CMK (cell line): ENCODE data around the gene CTNNBL1.
"Not testable (repeated sequence)": the region's sequence is repeated elsewhere in the genome, so short reads cannot be mapped to it uniquely, and the experiment has no call there.

Source experiments
- DNase-seq: peaks from one replicate; pipeline ENCODE4 v3.0.0-alpha.2; 2010; ENCODE audit warnings: low read depth

CTNNBL1 gene

GRCh38 chr20:37850724-37851355 lies 157.0 kb downstream of the CTNNBL1 start:
- no peak for DNase-seq

GRCh38 chr20:37852666-37853065 lies 158.8 kb downstream of the CTNNBL1 start:
- DNase-seq, result no peak

- no peak for DNase-seq
Measured at GRCh38 chr20:37853823-37854375, 160.1 kb downstream of the CTNNBL1 start.

GRCh38 chr20:37856034-37856433 lies 162.2 kb downstream of the CTNNBL1 start:
- DNase-seq, result not testable (repeated sequence)

- DNase-seq, result no peak
Measured at GRCh38 chr20:37856932-37857660, 163.3 kb downstream of the CTNNBL1 start.

GRCh38 chr20:37859406-37860171 lies 165.8 kb downstream of the CTNNBL1 start:
- DNase-seq, result no peak

- no peak for DNase-seq
Measured at GRCh38 chr20:37863289-37863688, 169.5 kb downstream of the CTNNBL1 start.

GRCh38 chr20:37864298-37864697 lies 170.5 kb downstream of the CTNNBL1 start:
- no peak for DNase-seq

GRCh38 chr20:37866051-37866450 lies 172.2 kb downstream of the CTNNBL1 start:
- DNase-seq, result no peak

GRCh38 chr20:37867289-37868195 lies 173.7 kb downstream of the CTNNBL1 start:
- no peak for DNase-seq

- DNase-seq, result no peak
Measured at GRCh38 chr20:37868851-37869333, 175.1 kb downstream of the CTNNBL1 start.

GRCh38 chr20:37869334-37869861 lies 175.6 kb downstream of the CTNNBL1 start:
- no peak for DNase-seq

GRCh38 chr20:37870294-37870693 lies 176.5 kb downstream of the CTNNBL1 start:
- no peak for DNase-seq

- no peak for DNase-seq
Measured at GRCh38 chr20:37871751-37872150, 177.9 kb downstream of the CTNNBL1 start.

GRCh38 chr20:37872161-37872560 lies 178.3 kb downstream of the CTNNBL1 start:
- DNase-seq, result no peak

GRCh38 chr20:37873884-37874283 lies 180.1 kb downstream of the CTNNBL1 start:
- DNase-seq, result no peak

GRCh38 chr20:37875460-37876175 lies 181.8 kb downstream of the CTNNBL1 start:
- no peak for DNase-seq

- no peak for DNase-seq
Measured at GRCh38 chr20:37876863-37877262, 183.0 kb downstream of the CTNNBL1 start.

- no peak for DNase-seq
Measured at GRCh38 chr20:37877832-37878772, 184.3 kb downstream of the CTNNBL1 start.
